Epithelial cell of esophagus (primary cell): ENCODE measurements around the gene MOB1A.
"Not testable (repeated sequence)": the region's sequence is repeated elsewhere in the genome, so short reads cannot be mapped to it uniquely, and the experiment has no call there.

Experiments used
- DNase-seq: peaks from one replicate; pipeline ENCODE4 v3.0.0; 2010; ENCODE audit warnings: low read depth
- H3K4me3 ChIP-seq: 2 replicates; pipeline ENCODE4 v1.5.1; 2011; ENCODE audit warnings: mild to moderate bottlenecking, low read length, control low read depth
- CTCF ChIP-seq: IDR thresholded peaks from 2 replicates; pipeline ENCODE4 v1.5.1; 2011; ENCODE audit warnings: low read depth, mild to moderate bottlenecking, low read length, control low read depth, inconsistent platforms; ENCODE audit not compliant: insufficient read depth; ENCODE audit errors: missing control alignments

The MOB1A gene

DNA sequence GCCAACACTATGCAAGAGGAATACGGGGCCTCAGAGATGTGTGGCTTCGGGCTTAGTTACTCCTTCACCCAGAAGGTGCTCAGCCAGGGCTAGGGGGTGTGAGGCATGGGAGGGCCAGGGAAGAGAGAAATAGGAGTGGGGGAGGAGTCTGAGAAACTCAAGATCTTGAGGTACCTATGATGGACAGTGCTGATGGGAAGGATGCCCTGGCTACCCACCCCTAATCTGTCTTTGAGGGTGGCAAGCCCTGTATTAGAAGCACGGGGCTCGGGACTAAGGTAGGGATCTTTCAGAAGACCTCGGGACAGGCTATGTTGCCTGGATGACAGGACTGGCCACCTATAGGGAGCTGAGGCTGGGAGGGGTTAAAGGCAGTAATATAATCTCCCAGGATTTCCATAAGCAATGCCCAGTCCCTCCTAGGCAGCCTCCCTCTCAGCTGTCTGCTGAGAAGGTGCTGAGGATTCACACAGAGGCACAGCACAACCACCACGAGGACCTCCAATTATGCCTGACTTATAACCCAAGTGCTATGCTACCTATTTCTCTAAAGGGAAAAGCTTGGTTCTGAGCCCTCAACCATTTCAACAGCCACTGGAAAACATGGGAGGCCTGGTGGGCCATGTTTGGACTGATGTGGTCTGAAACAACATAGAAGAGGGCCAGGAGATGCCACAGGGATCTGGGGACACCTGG, 43.1 kb upstream of the MOB1A start:
- no peak overlapping the region for H3K4me3 ChIP-seq
- no peak for DNase-seq
- no peak for TF ChIP-seq CTCF

- H3K4me3 ChIP-seq, result no peak overlapping the region
- peak; percentile 51 for DNase-seq
- no peak for TF ChIP-seq CTCF
These were observed 42.4 kb upstream of the MOB1A start for GRCh38 chr2:74221091-74221490.

DNA sequence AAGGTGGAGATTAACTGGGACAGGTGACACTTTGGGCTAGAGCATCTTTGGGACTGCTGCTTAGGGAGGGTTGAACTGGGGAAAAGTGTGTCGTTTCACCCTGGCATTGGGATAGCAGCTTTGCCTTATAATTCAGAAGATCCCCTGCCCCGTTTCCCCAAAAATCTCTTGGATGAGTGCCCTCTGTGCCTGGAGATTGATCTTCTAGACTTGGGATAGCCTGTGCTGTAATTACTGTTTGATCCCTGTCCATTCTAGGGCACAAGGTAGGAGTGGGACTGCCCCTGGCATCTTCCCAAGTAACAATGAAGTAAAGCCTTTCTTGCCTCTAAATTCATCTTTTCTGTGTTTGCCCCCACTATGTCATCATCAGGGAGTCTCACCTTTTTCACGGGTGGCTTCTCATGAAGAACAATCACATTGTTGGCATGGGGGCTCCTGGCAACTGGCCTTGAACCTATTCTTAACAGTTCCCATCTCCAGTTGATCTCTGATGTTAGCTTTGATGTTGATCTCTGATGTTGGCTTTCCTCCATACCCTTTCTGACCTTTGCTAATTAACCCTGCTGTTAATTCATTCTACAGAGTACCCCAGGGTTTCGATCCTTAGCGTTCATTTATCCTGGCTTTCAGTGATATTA, 41.3 kb upstream of the MOB1A start:
- no peak for DNase-seq
- TF ChIP-seq CTCF, result no peak
- H3K4me3 ChIP-seq, result no peak overlapping the region

DNA sequence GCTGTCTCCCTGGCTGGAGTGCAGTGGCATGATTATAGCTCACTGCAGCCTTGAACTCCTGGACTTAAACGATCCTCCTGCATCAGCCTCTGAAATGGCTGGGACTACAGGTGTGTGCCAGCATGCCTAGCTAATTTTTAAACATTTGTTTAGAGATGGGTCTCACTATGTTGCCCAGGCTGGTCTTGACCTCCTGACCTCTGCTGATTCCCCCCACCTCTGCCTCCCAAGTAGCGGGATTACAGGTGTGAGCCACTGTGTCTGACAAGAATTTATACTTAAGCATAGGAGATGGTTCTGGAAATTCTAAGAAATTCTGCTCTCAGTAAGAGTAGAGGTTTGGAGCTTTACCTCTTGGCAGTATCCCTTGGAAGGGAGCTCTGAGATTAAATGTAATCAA, 38.0 kb upstream of the MOB1A start:
- no peak for DNase-seq
- no peak for TF ChIP-seq CTCF
- H3K4me3 ChIP-seq, result no peak overlapping the region

DNA sequence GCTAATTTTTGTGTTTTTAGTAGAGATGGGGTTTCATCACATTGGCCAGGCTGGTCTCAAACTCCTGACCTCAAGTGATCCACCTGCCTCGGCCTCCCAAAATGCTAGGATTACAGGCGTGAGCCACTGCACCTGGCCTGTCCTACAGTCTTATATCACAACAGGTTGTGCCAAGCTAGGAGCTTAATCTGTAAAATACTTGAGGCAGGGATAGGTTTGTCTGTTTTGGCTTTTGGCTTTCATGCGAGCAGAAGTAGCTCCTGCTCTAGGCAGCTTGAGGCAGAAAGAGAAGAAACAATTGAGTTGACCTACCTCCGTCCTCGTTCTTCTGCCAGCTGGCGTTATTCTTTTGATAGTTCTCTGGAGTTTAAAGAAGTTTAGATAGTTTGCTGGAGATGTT, 37.1 kb upstream of the MOB1A start:
- H3K4me3 ChIP-seq, DNase-seq: not testable (repeated sequence)

DNA sequence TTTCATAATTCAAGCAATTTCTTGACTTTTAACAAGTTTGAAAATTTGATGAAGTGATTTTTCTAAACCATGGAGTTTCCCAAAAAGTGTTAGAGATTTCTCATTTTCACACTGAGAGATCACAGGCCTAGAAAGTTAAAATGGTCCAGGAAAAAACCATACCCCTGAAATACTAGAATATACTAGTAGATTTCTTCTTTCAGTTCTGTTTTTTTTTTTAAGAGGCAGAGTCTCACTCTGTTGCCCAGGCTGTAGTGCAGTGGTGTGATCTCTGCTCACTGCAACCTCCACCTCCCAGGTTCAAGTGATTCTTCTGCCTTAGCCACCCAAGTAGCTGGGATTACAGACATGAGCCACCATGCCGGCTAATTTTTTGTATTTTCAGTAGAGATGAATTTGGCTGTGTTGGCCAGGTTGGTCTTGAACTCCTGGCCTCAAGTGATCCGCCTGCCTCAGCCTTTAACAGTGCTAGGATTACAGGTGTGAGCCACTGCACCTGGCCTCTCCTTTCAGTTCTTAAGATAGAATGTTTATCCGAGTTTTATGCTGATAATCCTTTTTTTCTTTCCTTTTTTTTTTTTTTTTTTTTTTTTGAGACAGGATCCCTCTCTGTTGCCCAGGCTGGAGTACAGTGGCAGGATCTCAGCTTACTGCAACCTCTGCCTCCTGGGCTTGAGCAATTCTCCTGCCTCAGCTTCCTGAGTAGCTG, 34.2 kb upstream of the MOB1A start:
- H3K4me3 ChIP-seq, result no peak overlapping the region
- no peak for DNase-seq
- no peak for TF ChIP-seq CTCF

DNA sequence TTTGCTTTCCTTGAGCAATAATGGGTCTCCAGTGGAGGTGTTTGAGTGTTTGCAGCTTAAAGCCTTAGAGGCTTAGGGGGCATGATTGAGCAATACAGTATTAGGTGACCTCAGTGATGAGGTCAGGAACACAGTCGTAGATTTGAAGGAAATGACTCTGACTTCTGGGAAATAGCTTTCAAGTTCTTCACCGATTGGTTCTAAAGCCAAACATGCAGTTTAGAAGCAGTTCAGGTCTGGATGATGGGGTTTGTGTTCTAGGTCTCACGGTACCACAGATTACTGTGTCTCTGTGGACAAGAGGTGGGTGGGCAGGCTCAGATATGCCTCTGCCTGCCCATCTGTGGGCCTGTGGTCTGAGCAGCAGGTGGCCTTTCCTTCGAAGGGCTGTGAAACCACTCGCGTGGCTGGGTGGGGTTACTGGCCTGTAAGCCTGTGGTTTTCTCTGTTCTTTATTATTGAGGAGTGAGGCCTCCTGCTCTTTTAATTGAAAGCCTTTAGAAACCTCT, 27.6 kb upstream of the MOB1A start:
- DNase-seq, result peak; percentile 62
- no peak overlapping the region for H3K4me3 ChIP-seq
- TF ChIP-seq CTCF, result no peak
